HEK293 (cell line): ENCODE results near the gene NOC2L.

Experiments
- KLF7 ChIP-seq: fragments of 450-650 bp; formaldehyde crosslinking; IDR thresholded peaks from 2 replicates; pipeline ENCODE4 v1.5.1; 2016; ENCODE audit warnings: missing biosample characterization, missing genetic modification characterization, borderline replicate concordance
- OVOL3 ChIP-seq: fragments of 450-650 bp; formaldehyde crosslinking; IDR thresholded peaks from 2 replicates; pipeline ENCODE4 v1.5.1; 2016; ENCODE audit warnings: missing biosample characterization, missing genetic modification characterization
- REPIN1 ChIP-seq: fragments of 450-650 bp; formaldehyde crosslinking; IDR thresholded peaks from 2 replicates; pipeline ENCODE4 v1.5.1; 2017; ENCODE audit warnings: missing biosample characterization, missing genetic modification characterization, low read depth
- ZBTB48 ChIP-seq: fragments of 450-650 bp; formaldehyde crosslinking; IDR thresholded peaks from 2 replicates; pipeline ENCODE4 v1.5.1; 2016; ENCODE audit warnings: missing biosample characterization, missing genetic modification characterization
- ZBTB7A ChIP-seq: fragments of 450-650 bp; formaldehyde crosslinking; IDR thresholded peaks from 2 replicates; pipeline ENCODE4 v1.5.1; 2016; ENCODE audit warnings: low read depth, missing biosample characterization, missing genetic modification characterization
- ZBTB8A ChIP-seq: fragments of 450-650 bp; formaldehyde crosslinking; IDR thresholded peaks from 2 replicates; pipeline ENCODE4 v1.5.1; 2016; ENCODE audit warnings: missing biosample characterization, missing genetic modification characterization
- ZIC2 ChIP-seq: fragments of 450-650 bp; formaldehyde crosslinking; IDR thresholded peaks from 2 replicates; pipeline ENCODE4 v1.5.1; 2016; ENCODE audit warnings: missing biosample characterization, missing genetic modification characterization
- ZNF112 ChIP-seq: fragments of 450-650 bp; formaldehyde crosslinking; IDR thresholded peaks from 2 replicates; pipeline ENCODE4 v1.5.0; 2017; ENCODE audit warnings: missing biosample characterization, missing genetic modification characterization
- ZNF175 ChIP-seq: fragments of 450-650 bp; formaldehyde crosslinking; IDR thresholded peaks from 2 replicates; pipeline ENCODE4 v1.5.1; 2016; ENCODE audit warnings: missing biosample characterization, missing genetic modification characterization
- ZNF366 ChIP-seq: fragments of 450-650 bp; formaldehyde crosslinking; conservative IDR thresholded peaks from 2 replicates; pipeline ENCODE4 v1.5.1; 2016; ENCODE audit warnings: missing biosample characterization, missing genetic modification characterization
- ZNF404 ChIP-seq: fragments of 450-650 bp; formaldehyde crosslinking; IDR thresholded peaks from 2 replicates; pipeline ENCODE4 v1.5.1; 2017; ENCODE audit warnings: missing biosample characterization, missing genetic modification characterization
- ZNF473 ChIP-seq: fragments of 450-650 bp; formaldehyde crosslinking; IDR thresholded peaks from 2 replicates; pipeline ENCODE4 v1.5.1; 2017; ENCODE audit warnings: missing biosample characterization, missing genetic modification characterization
- ZNF561 ChIP-seq: fragments of 450-650 bp; IDR thresholded peaks from 2 replicates; pipeline ENCODE4 v1.5.1; 2018; ENCODE audit warnings: missing biosample characterization, missing genetic modification characterization, borderline replicate concordance
- ZNF585B ChIP-seq: fragments of 450-650 bp; formaldehyde crosslinking; IDR thresholded peaks from 2 replicates; pipeline ENCODE4 v1.5.1; 2016; ENCODE audit warnings: missing biosample characterization, missing genetic modification characterization
- ZNF747 ChIP-seq: fragments of 450-650 bp; formaldehyde crosslinking; IDR thresholded peaks from 2 replicates; pipeline ENCODE4 v1.5.1; 2016; ENCODE audit warnings: missing biosample characterization, missing genetic modification characterization
- ZNF776 ChIP-seq: fragments of 450-650 bp; formaldehyde crosslinking; IDR thresholded peaks from 2 replicates; pipeline ENCODE4 v1.5.0; 2017; ENCODE audit warnings: missing biosample characterization, missing genetic modification characterization, borderline replicate concordance
- ZNF777 ChIP-seq: fragments of 450-650 bp; formaldehyde crosslinking; IDR thresholded peaks from 2 replicates; pipeline ENCODE4 v1.5.1; 2017; ENCODE audit warnings: missing biosample characterization, missing genetic modification characterization, borderline replicate concordance
- ZNF837 ChIP-seq: fragments of 450-650 bp; formaldehyde crosslinking; IDR thresholded peaks from 2 replicates; pipeline ENCODE4 v1.5.1; 2016; ENCODE audit warnings: missing biosample characterization, missing genetic modification characterization
- TF ChIP-seq, protein P1 (sequence below): fragments of 450-650 bp; formaldehyde crosslinking; IDR thresholded peaks from 2 replicates; pipeline ENCODE4 v1.5.1; 2016; ENCODE audit warnings: missing biosample characterization, missing genetic modification characterization, low read depth
- TF ChIP-seq, protein P2 (sequence below): sonication (generic); formaldehyde crosslinking; IDR thresholded peaks from 2 replicates; pipeline ENCODE4 v1.8.1; 2022; ENCODE audit warnings: mild to moderate bottlenecking, moderate library complexity, missing genetic modification reagents
- TF ChIP-seq, protein P3 (sequence below): fragments of 450-650 bp; formaldehyde crosslinking; IDR thresholded peaks from 2 replicates; pipeline ENCODE4 v1.5.1; 2017; ENCODE audit warnings: missing biosample characterization, missing genetic modification characterization
- TF ChIP-seq, protein P4 (sequence below): fragments of 450-650 bp; formaldehyde crosslinking; IDR thresholded peaks from 2 replicates; pipeline ENCODE4 v1.5.1; 2016; ENCODE audit warnings: missing biosample characterization, missing genetic modification characterization
- TF ChIP-seq, protein P5 (sequence below): fragments of 450-650 bp; formaldehyde crosslinking; IDR thresholded peaks from 2 replicates; pipeline ENCODE4 v1.5.1; 2016; ENCODE audit warnings: missing biosample characterization, missing genetic modification characterization
- TF ChIP-seq, protein P6 (sequence below): fragments of 450-650 bp; IDR thresholded peaks from 2 replicates; pipeline ENCODE4 v1.5.1; 2018; ENCODE audit warnings: missing biosample characterization, mild to moderate bottlenecking, missing genetic modification characterization
- TF ChIP-seq, protein P7 (sequence below): fragments of 450-650 bp; IDR thresholded peaks from 2 replicates; pipeline ENCODE4 v1.5.1; 2018; ENCODE audit warnings: missing biosample characterization, missing genetic modification characterization
- TF ChIP-seq, protein P8 (sequence below): fragments of 450-650 bp; formaldehyde crosslinking; IDR thresholded peaks from 2 replicates; pipeline ENCODE4 v1.5.1; 2016; ENCODE audit warnings: missing biosample characterization, missing genetic modification characterization

The NOC2L gene

DNA sequence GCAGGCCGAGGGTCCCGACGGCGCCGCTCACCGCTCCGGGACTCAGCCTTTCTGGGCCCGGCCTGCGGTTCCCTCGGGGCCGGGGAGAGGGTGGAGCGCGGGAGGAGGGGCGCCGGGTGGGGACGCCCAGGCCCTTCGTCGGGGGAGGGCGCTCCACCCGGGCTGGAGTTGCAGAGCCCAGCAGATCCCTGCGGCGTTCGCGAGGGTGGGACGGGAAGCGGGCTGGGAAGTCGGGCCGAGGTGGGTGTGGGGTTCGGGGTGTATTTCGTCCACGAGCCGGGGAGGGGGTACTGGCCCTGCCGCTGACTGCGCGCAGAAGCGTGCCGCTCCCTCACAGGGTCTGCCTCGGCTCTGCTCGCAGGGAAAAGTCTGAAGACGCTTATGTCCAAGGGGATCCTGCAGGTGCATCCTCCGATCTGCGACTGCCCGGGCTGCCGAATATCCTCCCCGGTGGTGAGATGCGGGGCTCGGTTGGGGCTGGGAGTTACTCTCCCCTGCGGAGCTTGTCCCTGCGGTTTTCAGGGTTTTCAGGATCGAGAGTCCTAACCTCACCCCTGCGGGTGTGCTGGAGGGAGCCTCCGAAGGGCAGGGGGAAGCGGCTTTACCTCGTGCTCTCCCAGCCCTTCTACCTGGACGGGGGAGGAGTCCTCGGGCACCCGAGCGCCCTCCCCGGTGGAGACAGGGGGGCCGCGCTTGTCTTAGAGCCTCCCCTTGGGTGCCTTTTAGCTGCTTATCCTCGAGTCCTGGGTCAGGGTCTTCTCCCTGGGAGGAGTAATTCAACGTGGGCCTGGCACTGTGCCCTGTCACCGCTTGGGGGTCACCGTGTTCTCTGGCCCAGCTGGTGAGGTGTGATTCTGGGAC, 33.3 kb downstream of the NOC2L start (continued):
- TF ChIP-seq, protein P1, sequence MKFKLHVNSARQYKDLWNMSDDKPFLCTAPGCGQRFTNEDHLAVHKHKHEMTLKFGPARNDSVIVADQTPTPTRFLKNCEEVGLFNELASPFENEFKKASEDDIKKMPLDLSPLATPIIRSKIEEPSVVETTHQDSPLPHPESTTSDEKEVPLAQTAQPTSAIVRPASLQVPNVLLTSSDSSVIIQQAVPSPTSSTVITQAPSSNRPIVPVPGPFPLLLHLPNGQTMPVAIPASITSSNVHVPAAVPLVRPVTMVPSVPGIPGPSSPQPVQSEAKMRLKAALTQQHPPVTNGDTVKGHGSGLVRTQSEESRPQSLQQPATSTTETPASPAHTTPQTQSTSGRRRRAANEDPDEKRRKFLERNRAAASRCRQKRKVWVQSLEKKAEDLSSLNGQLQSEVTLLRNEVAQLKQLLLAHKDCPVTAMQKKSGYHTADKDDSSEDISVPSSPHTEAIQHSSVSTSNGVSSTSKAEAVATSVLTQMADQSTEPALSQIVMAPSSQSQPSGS (tag by site-specific recombination) = no peak
- TF ChIP-seq, protein P2, sequence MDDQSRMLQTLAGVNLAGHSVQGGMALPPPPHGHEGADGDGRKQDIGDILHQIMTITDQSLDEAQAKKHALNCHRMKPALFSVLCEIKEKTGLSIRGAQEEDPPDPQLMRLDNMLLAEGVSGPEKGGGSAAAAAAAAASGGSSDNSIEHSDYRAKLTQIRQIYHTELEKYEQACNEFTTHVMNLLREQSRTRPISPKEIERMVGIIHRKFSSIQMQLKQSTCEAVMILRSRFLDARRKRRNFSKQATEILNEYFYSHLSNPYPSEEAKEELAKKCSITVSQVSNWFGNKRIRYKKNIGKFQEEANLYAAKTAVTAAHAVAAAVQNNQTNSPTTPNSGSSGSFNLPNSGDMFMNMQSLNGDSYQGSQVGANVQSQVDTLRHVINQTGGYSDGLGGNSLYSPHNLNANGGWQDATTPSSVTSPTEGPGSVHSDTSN (CRISPR knock-in tag) = no peak
- TF ChIP-seq ZBTB48 (tag by site-specific recombination) (peak; percentile 68), ZNF175 (tag by site-specific recombination) (no peak), ZNF585B (no peak), KLF7 (tag by site-specific recombination) (peak; percentile 69; the same call in 1 of the 2 replicates), ZNF112 (no peak), ZNF776 (tag by site-specific recombination) (no peak), ZBTB7A (peak; percentile 81; the same call in 1 of the 2 replicates), ZNF404 (no peak), ZNF473 (tag by site-specific recombination) (no peak), REPIN1 (tag by site-specific recombination) (no peak), ZNF366 (no peak), ZNF777 (no peak), ZNF837 (tag by site-specific recombination) (no peak), ZIC2 (peak; percentile 75), OVOL3 (no peak), ZBTB8A (tag by site-specific recombination) (peak; percentile 97), ZNF561 (no peak), ZNF747 (no peak)
- TF ChIP-seq, protein P3, sequence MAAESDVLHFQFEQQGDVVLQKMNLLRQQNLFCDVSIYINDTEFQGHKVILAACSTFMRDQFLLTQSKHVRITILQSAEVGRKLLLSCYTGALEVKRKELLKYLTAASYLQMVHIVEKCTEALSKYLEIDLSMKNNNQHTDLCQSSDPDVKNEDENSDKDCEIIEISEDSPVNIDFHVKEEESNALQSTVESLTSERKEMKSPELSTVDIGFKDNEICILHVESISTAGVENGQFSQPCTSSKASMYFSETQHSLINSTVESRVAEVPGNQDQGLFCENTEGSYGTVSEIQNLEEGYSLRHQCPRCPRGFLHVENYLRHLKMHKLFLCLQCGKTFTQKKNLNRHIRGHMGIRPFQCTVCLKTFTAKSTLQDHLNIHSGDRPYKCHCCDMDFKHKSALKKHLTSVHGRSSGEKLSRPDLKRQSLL (tag by site-specific recombination) = 0 out of 2 replicates have a peak, but pooled peaks have one; percentile 66
- TF ChIP-seq, protein P4, sequence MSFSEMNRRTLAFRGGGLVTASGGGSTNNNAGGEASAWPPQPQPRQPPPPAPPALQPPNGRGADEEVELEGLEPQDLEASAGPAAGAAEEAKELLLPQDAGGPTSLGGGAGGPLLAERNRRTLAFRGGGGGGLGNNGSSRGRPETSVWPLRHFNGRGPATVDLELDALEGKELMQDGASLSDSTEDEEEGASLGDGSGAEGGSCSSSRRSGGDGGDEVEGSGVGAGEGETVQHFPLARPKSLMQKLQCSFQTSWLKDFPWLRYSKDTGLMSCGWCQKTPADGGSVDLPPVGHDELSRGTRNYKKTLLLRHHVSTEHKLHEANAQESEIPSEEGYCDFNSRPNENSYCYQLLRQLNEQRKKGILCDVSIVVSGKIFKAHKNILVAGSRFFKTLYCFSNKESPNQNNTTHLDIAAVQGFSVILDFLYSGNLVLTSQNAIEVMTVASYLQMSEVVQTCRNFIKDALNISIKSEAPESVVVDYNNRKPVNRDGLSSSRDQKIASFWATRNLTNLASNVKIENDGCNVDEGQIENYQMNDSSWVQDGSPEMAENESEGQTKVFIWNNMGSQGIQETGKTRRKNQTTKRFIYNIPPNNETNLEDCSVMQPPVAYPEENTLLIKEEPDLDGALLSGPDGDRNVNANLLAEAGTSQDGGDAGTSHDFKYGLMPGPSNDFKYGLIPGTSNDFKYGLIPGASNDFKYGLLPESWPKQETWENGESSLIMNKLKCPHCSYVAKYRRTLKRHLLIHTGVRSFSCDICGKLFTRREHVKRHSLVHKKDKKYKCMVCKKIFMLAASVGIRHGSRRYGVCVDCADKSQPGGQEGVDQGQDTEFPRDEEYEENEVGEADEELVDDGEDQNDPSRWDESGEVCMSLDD (tag by site-specific recombination) = peak; percentile 87
- TF ChIP-seq, protein P5, sequence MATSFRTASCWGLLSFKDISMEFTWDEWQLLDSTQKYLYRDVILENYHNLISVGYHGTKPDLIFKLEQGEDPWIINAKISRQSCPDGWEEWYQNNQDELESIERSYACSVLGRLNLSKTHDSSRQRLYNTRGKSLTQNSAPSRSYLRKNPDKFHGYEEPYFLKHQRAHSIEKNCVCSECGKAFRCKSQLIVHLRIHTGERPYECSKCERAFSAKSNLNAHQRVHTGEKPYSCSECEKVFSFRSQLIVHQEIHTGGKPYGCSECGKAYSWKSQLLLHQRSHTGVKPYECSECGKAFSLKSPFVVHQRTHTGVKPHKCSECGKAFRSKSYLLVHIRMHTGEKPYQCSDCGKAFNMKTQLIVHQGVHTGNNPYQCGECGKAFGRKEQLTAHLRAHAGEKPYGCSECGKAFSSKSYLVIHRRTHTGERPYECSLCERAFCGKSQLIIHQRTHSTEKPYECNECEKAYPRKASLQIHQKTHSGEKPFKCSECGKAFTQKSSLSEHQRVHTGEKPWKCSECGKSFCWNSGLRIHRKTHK (tag by site-specific recombination) = no peak
- TF ChIP-seq, protein P6, sequence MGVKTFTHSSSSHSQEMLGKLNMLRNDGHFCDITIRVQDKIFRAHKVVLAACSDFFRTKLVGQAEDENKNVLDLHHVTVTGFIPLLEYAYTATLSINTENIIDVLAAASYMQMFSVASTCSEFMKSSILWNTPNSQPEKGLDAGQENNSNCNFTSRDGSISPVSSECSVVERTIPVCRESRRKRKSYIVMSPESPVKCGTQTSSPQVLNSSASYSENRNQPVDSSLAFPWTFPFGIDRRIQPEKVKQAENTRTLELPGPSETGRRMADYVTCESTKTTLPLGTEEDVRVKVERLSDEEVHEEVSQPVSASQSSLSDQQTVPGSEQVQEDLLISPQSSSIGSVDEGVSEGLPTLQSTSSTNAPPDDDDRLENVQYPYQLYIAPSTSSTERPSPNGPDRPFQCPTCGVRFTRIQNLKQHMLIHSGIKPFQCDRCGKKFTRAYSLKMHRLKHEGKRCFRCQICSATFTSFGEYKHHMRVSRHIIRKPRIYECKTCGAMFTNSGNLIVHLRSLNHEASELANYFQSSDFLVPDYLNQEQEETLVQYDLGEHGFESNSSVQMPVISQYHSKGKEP = no peak
- TF ChIP-seq, protein P7, sequence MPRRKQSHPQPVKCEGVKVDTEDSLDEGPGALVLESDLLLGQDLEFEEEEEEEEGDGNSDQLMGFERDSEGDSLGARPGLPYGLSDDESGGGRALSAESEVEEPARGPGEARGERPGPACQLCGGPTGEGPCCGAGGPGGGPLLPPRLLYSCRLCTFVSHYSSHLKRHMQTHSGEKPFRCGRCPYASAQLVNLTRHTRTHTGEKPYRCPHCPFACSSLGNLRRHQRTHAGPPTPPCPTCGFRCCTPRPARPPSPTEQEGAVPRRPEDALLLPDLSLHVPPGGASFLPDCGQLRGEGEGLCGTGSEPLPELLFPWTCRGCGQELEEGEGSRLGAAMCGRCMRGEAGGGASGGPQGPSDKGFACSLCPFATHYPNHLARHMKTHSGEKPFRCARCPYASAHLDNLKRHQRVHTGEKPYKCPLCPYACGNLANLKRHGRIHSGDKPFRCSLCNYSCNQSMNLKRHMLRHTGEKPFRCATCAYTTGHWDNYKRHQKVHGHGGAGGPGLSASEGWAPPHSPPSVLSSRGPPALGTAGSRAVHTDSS (tag by site-specific recombination) = no peak
- TF ChIP-seq, protein P8, sequence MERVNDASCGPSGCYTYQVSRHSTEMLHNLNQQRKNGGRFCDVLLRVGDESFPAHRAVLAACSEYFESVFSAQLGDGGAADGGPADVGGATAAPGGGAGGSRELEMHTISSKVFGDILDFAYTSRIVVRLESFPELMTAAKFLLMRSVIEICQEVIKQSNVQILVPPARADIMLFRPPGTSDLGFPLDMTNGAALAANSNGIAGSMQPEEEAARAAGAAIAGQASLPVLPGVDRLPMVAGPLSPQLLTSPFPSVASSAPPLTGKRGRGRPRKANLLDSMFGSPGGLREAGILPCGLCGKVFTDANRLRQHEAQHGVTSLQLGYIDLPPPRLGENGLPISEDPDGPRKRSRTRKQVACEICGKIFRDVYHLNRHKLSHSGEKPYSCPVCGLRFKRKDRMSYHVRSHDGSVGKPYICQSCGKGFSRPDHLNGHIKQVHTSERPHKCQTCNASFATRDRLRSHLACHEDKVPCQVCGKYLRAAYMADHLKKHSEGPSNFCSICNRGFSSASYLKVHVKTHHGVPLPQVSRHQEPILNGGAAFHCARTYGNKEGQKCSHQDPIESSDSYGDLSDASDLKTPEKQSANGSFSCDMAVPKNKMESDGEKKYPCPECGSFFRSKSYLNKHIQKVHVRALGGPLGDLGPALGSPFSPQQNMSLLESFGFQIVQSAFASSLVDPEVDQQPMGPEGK (tag by site-specific recombination) = peak; percentile 91
